Adipocyte (in vitro differentiated cells): ENCODE measurements around the gene SHISAL1.

Source experiments
- DNase-seq: peaks from one replicate; pipeline ENCODE4 v3.0.0-alpha.2; 2015; ENCODE audit warnings: low read depth
- H3K27me3 ChIP-seq: replicated peaks from 2 replicates; pipeline ENCODE4 v1.7.0; 2013; ENCODE audit warnings: mild to moderate bottlenecking, low read length, moderate library complexity; ENCODE audit not compliant: control insufficient read depth, insufficient read depth
- H3K36me3 ChIP-seq: 2 replicates; pipeline ENCODE4 v1.7.0; 2013; ENCODE audit warnings: low read length, mild to moderate bottlenecking, moderate library complexity; ENCODE audit not compliant: control insufficient read depth, insufficient read depth, severe bottlenecking
- H3K4me1 ChIP-seq: 2 replicates; pipeline ENCODE4 v1.7.0; 2013; ENCODE audit warnings: mild to moderate bottlenecking, low read length, moderate library complexity; ENCODE audit not compliant: control insufficient read depth, insufficient read depth
- H3K4me3 ChIP-seq: 2 replicates; pipeline ENCODE4 v1.7.0; 2013; ENCODE audit warnings: mild to moderate bottlenecking, low read length, moderate library complexity
- H3K9ac ChIP-seq: 2 replicates; pipeline ENCODE4 v1.7.0; 2013; ENCODE audit warnings: mild to moderate bottlenecking, low read length, moderate library complexity
- H3K9me3 ChIP-seq: 2 replicates; pipeline ENCODE4 v1.7.0; 2013; ENCODE audit warnings: mild to moderate bottlenecking, low read length, moderate library complexity; ENCODE audit not compliant: control insufficient read depth

SHISAL1 gene

GRCh38 chr22:44341431-44342346, 28.9 kb upstream of the SHISAL1 start:
- Histone ChIP-seq H3K9ac (no peak overlapping the region), H3K36me3 (no peaks in the 10 kb centered on the region), H3K27me3 (peaks cover 19% of the 10 kb centered on the region), H3K9me3 (no peaks in the 10 kb centered on the region), H3K4me1 (peaks cover 14% of the 10 kb centered on the region), H3K4me3 (no peak overlapping the region)
- peak; percentile 84 for DNase-seq

GRCh38 chr22:44340271-44341239, 27.8 kb upstream of the SHISAL1 start:
- Histone ChIP-seq H3K36me3 (no peaks in the 10 kb centered on the region), H3K27me3 (peaks cover 19% of the 10 kb centered on the region), H3K4me3 (no peak overlapping the region), H3K4me1 (peaks cover 14% of the 10 kb centered on the region), H3K9ac (no peak overlapping the region), H3K9me3 (no peaks in the 10 kb centered on the region)
- DNase-seq = no peak

- Histone ChIP-seq H3K36me3 (no peaks in the 10 kb centered on the region), H3K9me3 (no peaks in the 10 kb centered on the region), H3K4me3 (no peak overlapping the region), H3K9ac (no peak overlapping the region), H3K4me1 (peaks cover 14% of the 10 kb centered on the region), H3K27me3 (peaks cover 13% of the 10 kb centered on the region)
- no peak for DNase-seq
These were observed 26.2 kb upstream of the SHISAL1 start for GRCh38 chr22:44338906-44339305.

GRCh38 chr22:44338177-44338810, 25.5 kb upstream of the SHISAL1 start:
- Histone ChIP-seq H3K36me3 (no peaks in the 10 kb centered on the region), H3K9me3 (no peaks in the 10 kb centered on the region), H3K27me3 (peaks cover 11% of the 10 kb centered on the region), H3K9ac (no peak overlapping the region), H3K4me3 (no peak overlapping the region), H3K4me1 (peaks cover 14% of the 10 kb centered on the region)
- DNase-seq = no peak

- Histone ChIP-seq H3K27me3 (peaks cover 11% of the 10 kb centered on the region), H3K36me3 (no peaks in the 10 kb centered on the region), H3K9ac (no peak overlapping the region), H3K9me3 (no peaks in the 10 kb centered on the region), H3K4me1 (peaks cover 14% of the 10 kb centered on the region), H3K4me3 (no peak overlapping the region)
- peak; percentile 85 for DNase-seq
These were observed 24.9 kb upstream of the SHISAL1 start for GRCh38 chr22:44337678-44338004.

GRCh38 chr22:44336962-44337677, 24.4 kb upstream of the SHISAL1 start:
- Histone ChIP-seq H3K9me3 (no peaks in the 10 kb centered on the region), H3K4me1 (peaks cover 13% of the 10 kb centered on the region), H3K9ac (no peak overlapping the region), H3K27me3 (peaks cover 11% of the 10 kb centered on the region), H3K4me3 (no peak overlapping the region), H3K36me3 (no peaks in the 10 kb centered on the region)
- DNase-seq = no peak

- Histone ChIP-seq H3K4me3 (no peak overlapping the region), H3K36me3 (no peaks in the 10 kb centered on the region), H3K9ac (no peak overlapping the region), H3K27me3 (peaks cover 11% of the 10 kb centered on the region), H3K4me1 (peaks cover 6% of the 10 kb centered on the region), H3K9me3 (no peaks in the 10 kb centered on the region)
- DNase-seq = no peak
These were observed 23.4 kb upstream of the SHISAL1 start for GRCh38 chr22:44335903-44336803.

- Histone ChIP-seq H3K27me3 (peaks cover 10% of the 10 kb centered on the region), H3K4me3 (no peak overlapping the region), H3K36me3 (no peaks in the 10 kb centered on the region), H3K9ac (no peak overlapping the region), H3K4me1 (peaks cover 6% of the 10 kb centered on the region), H3K9me3 (no peaks in the 10 kb centered on the region)
- no peak for DNase-seq
These were observed 22.5 kb upstream of the SHISAL1 start for GRCh38 chr22:44335066-44335839.

GRCh38 chr22:44333847-44334635, 21.3 kb upstream of the SHISAL1 start:
- Histone ChIP-seq H3K4me1 (peaks cover 6% of the 10 kb centered on the region), H3K27me3 (no peaks in the 10 kb centered on the region), H3K9me3 (no peaks in the 10 kb centered on the region), H3K36me3 (no peaks in the 10 kb centered on the region), H3K9ac (no peak overlapping the region), H3K4me3 (no peak overlapping the region)
- no peak for DNase-seq
